ENCODE data around the gene POLE.

POLE gene

DNA sequence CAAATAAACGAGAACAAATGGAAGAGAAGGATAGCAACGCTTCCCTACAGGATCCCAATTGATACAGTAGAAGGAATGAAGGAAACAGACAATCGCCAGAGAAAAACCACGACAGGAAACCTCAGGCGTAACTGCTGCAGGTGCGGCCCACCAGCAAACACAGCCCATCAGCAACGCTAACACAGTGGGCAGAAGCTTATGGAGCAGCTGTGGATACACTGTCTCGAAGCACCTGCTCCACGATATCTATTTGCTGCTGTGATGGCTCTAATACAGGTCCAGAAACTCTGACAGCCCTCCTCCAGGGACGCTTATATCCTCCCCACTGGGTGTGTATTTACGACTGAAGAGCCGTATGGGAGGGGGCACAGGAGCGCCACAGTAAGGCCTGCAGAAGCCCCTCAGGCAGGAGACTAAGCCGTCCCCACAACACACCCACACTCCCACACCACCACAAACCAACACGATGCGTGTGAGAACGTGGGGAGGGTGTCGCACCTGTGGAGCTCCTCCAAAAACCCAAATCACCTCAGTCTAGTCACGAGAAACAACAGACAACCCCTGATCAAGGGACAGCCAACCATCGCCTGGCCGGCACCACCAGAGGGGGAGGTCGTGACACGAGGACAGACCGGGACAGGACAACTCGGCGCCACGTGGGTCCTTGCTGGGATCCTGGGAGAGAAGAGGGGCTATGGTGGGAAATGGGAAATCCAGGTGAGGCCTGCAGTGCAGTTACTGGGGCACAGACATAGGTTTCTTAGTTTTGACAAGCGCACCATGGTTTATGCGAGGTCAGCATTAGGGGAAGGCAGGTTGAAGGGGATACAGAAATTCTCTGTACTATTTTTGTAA, 24.0 kb downstream of the POLE start:
- DNase-seq, result no peak
- in situ Hi-C loops (cut with HindIII; ENCODE audit: low pct_ligation_motif_present, low pct_unique_long_range_greater_than_20kb, low sequenced_read_pairs), result no loop called here

- no peak for DNase-seq
- in situ Hi-C loops (cut with HindIII; ENCODE audit: low pct_ligation_motif_present, low pct_unique_long_range_greater_than_20kb, low sequenced_read_pairs), result no loop called here
Measured at GRCh38 chr12:132661972-132662371, 25.2 kb downstream of the POLE start.

GRCh38 chr12:132660996-132661395, 26.1 kb downstream of the POLE start:
- in situ Hi-C loops (cut with HindIII; ENCODE audit: low pct_ligation_motif_present, low pct_unique_long_range_greater_than_20kb, low sequenced_read_pairs), result no loop called here

GRCh38 chr12:132660052-132660451, 27.1 kb downstream of the POLE start:
- DNase-seq, result no peak
- in situ Hi-C loops (cut with HindIII; ENCODE audit: low pct_ligation_motif_present, low pct_unique_long_range_greater_than_20kb, low sequenced_read_pairs), result no loop called here

More at GRCh38 chr12:132660996-132661395, 26.1 kb downstream of the POLE start:
- DNase-seq, result no peak

- in situ Hi-C loops (cut with HindIII; ENCODE audit: low pct_ligation_motif_present, low pct_unique_long_range_greater_than_20kb, low sequenced_read_pairs), result no loop called here
- DNase-seq, result no peak
Measured at GRCh38 chr12:132659146-132659545, 28.0 kb downstream of the POLE start.

DNA sequence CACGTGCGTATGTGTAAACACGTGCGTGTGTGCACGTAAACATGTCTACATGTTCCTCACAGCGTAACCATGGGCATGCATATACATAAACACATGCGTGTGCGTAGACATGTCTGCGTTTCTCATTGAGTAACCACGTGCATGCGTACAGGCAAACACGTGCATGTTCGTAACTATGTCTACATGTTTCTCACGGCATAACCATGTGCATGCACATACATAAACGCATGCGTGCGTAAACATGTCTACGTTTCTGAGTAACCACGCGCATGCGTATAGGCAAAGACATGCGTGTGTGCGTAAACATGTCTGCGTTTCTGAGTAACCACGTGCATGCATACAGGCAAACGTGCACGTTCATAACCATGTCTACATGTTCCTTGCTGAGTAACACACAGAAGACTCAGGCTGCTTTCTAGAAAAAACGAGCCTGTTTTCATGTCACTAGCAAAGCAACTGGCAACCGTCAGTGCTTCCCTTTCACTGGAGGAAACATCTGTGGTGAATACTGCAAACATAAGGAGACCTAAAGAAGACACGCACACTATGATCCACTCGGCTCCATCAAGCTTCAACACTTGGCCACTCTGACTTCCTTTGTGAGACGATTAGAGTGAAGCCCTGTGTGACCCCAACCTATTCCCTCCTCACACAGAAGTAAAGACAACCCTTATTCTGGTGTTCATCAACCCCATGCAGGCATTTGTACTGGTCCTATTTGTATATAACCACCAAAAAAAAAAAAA, 28.8 kb downstream of the POLE start:
- no peak for DNase-seq

DNA sequence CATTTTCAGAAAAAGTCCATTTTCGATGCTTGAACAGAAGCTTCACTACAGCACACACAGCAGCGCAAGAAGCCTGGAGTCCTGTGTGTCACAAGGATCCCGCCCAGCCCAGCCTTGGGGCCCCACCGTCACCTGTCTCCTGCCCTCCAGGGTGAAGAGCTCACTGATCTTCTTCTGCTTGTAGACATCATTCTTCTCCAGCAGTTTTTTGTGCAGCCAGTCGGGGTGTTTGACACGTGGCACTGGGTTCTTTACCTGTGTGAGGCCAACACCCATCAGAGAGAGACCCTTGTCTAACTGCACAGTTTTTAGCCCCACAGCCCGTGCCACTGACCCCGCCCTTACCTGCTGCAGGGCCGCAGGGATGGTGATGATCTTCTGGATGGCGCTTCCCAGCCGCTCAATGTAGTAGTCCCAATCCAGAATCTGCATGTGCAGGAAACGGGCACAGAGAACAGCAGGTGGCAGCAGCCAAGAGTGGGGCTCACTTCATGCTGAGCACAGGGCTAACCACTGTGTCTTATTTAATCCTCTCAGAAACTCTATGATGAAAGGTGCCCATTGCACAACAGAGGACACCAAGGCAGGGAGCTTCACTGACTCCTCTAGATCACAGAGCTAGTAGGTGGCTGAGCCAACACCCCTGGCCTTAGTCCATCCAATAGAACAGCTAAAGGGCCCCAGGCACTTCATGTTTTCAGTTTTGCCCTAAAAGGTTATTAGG, 30.0 kb downstream of the POLE start:
- in situ Hi-C loops (cut with HindIII; ENCODE audit: low pct_ligation_motif_present, low pct_unique_long_range_greater_than_20kb, low sequenced_read_pairs), result no loop called here
- DNase-seq, result no peak

More for the DNA sequence above, 28.8 kb downstream of the POLE start:
- in situ Hi-C loops (cut with HindIII; ENCODE audit: low pct_ligation_motif_present, low pct_unique_long_range_greater_than_20kb, low sequenced_read_pairs), result no loop called here

DNA sequence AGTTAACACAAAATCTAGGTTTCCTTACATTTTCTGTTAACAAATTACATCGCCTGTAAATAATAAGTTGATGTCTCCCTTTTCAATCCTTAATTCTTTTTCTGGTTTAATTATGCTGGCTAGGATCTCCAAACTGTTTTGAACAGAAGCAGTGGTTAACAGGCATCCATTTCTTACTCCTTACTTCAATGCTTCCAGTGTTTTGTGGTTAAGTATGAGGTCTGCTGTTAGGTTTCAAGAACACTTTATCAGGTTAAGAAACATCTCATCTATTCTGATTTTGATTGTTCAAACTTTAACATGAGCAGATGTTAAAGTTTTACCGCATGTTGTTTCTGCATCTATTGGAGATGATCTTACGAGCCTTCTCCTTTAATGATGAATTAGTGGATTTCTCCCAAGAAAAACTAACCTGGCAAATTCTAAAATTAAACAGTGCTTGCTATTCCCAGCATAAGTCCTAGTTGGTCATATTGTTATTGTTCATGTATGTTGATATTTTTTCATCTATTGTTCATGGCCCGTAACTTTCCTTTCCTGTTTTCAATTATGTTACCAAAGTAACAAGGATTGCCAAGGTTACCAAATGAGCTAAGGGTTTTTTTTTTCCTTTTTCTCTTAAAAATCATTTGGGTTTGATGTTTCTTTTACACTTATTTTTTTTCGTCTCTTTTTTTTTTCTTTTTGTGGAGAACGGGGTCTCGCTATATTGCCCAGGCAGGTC, 33.4 kb downstream of the POLE start:
- DNase-seq, result no peak
- in situ Hi-C loops (cut with HindIII; ENCODE audit: low pct_ligation_motif_present, low pct_unique_long_range_greater_than_20kb, low sequenced_read_pairs), result no loop called here

DNA sequence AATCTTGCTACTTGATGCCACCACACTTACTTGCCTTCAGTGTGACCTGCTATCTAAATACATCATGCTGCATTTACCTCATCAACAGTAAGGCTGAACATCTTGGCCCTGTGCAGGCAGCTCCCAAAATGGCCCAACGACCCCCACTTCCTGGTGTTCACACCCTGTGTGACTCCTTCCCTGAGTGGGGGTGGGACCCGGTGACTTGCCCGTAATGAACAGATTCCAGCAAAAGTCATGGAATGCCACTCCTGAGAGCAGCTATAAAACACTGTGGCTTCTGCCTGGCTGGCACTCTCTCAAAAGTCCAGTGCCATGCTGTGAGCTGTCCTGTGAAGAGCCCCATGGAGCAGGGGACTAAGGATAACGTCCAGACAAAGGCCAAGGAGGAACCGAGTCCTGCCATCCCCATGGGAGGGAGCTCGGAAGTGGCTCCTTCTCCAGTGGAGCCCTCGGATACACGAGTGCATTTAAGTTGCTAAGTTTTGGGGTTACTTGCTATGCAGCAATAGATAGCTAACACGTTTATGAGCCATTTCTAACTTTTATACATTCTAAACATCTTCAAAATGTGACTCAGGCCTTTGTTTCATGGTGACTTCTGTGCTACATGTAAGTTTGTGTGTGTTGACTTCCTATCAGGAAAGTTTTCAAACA, 35.6 kb downstream of the POLE start:
- no peak for DNase-seq
- in situ Hi-C loops (cut with HindIII; ENCODE audit: low pct_ligation_motif_present, low pct_unique_long_range_greater_than_20kb, low sequenced_read_pairs), result no loop called here

DNA sequence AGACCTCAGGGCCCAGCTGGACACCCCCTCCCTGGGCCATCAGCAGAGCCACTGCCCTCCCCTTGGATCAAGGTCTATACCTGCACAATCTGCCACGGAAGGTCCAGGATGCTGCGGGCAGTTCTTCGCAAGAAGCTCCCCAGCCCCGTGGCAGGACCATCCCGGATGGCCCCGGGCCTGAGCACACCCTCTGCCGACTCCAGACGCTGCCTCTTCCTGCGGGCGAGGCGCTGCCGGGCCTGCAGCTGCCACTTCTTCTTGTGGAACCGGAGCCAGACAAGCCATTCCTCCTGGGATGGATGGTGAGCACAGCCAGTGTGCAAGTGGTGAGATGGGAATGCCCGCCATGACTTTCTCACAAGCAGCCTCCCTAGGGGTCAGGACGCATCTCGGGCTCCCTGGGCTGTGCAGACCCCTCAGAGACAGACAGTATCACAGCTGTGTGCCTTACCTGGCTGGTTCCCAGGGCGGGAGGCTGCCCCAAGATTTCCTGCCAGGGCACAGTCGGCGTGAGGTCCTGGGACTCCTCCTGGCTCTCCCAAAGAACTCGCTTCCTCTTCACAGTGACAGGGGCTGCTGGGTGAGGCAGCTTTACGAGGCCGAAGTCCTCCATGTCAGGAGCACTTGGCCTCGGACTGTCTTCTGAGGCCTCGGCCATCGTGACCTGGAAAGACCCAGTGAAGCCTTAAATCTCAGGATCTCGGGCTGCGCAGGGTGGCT, 37.8 kb downstream of the POLE start:
- DNase-seq, result no peak
- in situ Hi-C loops (cut with HindIII; ENCODE audit: low pct_ligation_motif_present, low pct_unique_long_range_greater_than_20kb, low sequenced_read_pairs), result no loop called here

GRCh38 chr12:132648616-132649225, 38.4 kb downstream of the POLE start:
- in situ Hi-C loops (cut with HindIII; ENCODE audit: low pct_ligation_motif_present, low pct_unique_long_range_greater_than_20kb, low sequenced_read_pairs), result no loop called here
- DNase-seq, result no peak

DNA sequence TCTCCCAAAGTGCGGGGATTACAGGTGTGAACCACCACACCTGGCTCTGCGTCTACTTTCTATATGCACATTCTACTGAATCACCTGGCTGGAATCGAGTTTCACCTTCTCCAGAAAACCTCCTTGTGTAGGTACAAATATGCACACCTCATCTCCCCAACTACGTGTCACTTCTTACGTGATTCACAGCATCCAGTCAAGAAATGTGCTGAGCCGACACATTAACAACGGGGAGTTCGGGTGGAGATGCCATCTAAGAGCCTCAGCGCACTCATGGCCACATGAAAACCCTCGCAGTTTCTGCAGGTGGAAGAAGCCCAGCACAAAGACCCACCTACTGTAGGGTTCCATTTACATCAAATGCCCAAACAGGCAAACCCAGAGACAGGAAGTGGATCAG, 39.3 kb downstream of the POLE start:
- in situ Hi-C loops (cut with HindIII; ENCODE audit: low pct_ligation_motif_present, low pct_unique_long_range_greater_than_20kb, low sequenced_read_pairs), result no loop called here
- no peak for DNase-seq

DNA sequence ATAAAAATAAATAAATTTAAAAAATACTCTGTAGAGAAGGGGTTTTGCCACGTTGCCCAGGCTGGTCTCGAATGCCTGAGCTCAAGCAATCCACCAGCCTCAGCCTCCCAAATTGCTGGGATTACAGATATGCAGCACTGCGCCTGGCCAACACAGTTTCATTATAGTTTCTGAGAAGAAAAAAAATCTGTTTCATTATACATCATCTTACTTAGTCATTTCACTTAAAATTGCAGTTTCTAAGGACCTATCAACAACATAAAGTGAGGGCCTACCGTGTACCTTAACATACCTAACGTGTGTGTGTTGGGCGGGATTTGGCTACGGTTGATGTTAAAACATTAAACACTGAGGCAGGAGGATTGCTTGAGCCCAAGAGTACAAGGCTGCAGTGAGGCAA, 40.3 kb downstream of the POLE start:
- in situ Hi-C loops (cut with HindIII; ENCODE audit: low pct_ligation_motif_present, low pct_unique_long_range_greater_than_20kb, low sequenced_read_pairs), result no loop called here
- DNase-seq, result no peak

- in situ Hi-C loops (cut with HindIII; ENCODE audit: low pct_ligation_motif_present, low pct_unique_long_range_greater_than_20kb, low sequenced_read_pairs), result no loop called here
- no peak for DNase-seq
Measured at GRCh38 chr12:132642846-132643835, 44.0 kb downstream of the POLE start.

- in situ Hi-C loops (cut with HindIII; ENCODE audit: low pct_ligation_motif_present, low pct_unique_long_range_greater_than_20kb, low sequenced_read_pairs), result no loop called here
Measured at GRCh38 chr12:132641811-132642650, 45.1 kb downstream of the POLE start.

More at GRCh38 chr12:132641811-132642650, 45.1 kb downstream of the POLE start:
- no peak for DNase-seq

Measured in ACHN (cell line).